GM23338 (cell line): ENCODE data around the gene KLHL6. TPM values are rescaled to one million over a fixed set of nuclear protein-coding genes. Genes with fewer than 3 reads are reported as not detected.

Source experiments
- CREB1 ChIP-seq: fragments of 250-450 bp; sonication (Bioruptor Pico); IDR thresholded peaks from 2 replicates; pipeline ENCODE4 v1.5.0; 2020; ENCODE audit warnings: low read depth, mild to moderate bottlenecking, moderate library complexity
- CTCF ChIP-seq, 2 experiments: fragments of 200-600 bp in 1 of 2; sonication (generic) in 1 of 2; conservative IDR thresholded peaks; 2 replicates each; pipeline versions ENCODE4 v1.5.1 to v1.6.1; 2016 to 2017; ENCODE audit warnings: antibody characterized with exemption in 2 of 2, low read depth in 2 of 2, mild to moderate bottlenecking in 2 of 2, moderate library complexity in 1 of 2
- EZH2 ChIP-seq: fragments of 200-600 bp; sonication (generic); IDR thresholded peaks from one replicate; pipeline ENCODE4 v1.8.0; 2017; ENCODE audit warnings: antibody characterized with exemption, mild to moderate bottlenecking, low read depth; ENCODE audit not compliant: unreplicated experiment
- JUNB ChIP-seq: IDR thresholded peaks from one replicate; pipeline ENCODE4 v1.6.1; 2016; ENCODE audit warnings: antibody characterized with exemption; ENCODE audit not compliant: unreplicated experiment
- NANOG ChIP-seq: IDR thresholded peaks from 2 replicates; pipeline ENCODE4 v1.6.1; 2016; ENCODE audit warnings: antibody characterized with exemption, borderline replicate concordance
- STAT1 ChIP-seq: IDR thresholded peaks from one replicate; pipeline ENCODE4 v1.6.1; 2016; ENCODE audit warnings: antibody characterized with exemption; ENCODE audit not compliant: unreplicated experiment
- ZNF462 ChIP-seq: fragments of 250-450 bp; sonication (Bioruptor Pico); IDR thresholded peaks from 2 replicates; pipeline ENCODE4 v1.5.0; 2020; ENCODE audit warnings: mild to moderate bottlenecking, moderate library complexity
- polyA plus RNA-seq: library from polyadenylated mRNA; unstranded; fragments of >200 nt; fragmentation: Nextera tagmentation; extraction: Ambion mirVana; gene quantifications from 2 replicates; pipeline ENCODE4 v1.2.1, GENCODE V29; 2016
- total RNA-seq: library from RNA; depleted of rRNA; stranded (reverse); fragments of >200 nt; shearing (Covaris generic); gene quantifications from 2 replicates; pipeline ENCODE4 v1.2.3, GENCODE V29; 2014

Gene KLHL6
- total and polyA plus RNA-seq, 2 experiments from 2014 or later = not detected

- TF ChIP-seq ZNF462 (CRISPR knock-in tag) (no peak), STAT1 (no peak), JUNB (no peak), NANOG (no peak), CTCF (conservative IDR thresholded peaks at IDR 0.05; ENCODE audit: low read depth in 2 of 2) (no peak), EZH2 (no peak), CREB1 (no peak)
Observed at GRCh38 chr3:183448369-183449128, 107.0 kb downstream of the KLHL6 start (continued).
